Keratinocyte (primary cell): ENCODE results near the gene SEC24A. TPM values are rescaled to one million over a fixed set of nuclear protein-coding genes. Genes with fewer than 3 reads are reported as not detected.

Experiments used
- DNase-seq: peaks from one replicate; pipeline ENCODE4 v3.0.0-alpha.2; 2011; ENCODE audit warnings: low read depth, missing footprints, low spot score
- FAIRE-seq: peaks from 2 replicates; lab custom pipeline; 2011; peaks lifted over from hg19 to GRCh38; lab: Jason Lieb, UNC
- H2AFZ ChIP-seq: 2 replicates; pipeline ENCODE4 v1.6.0; 2012; ENCODE audit warnings: low read length, control low read depth, inconsistent platforms; ENCODE audit not compliant: control insufficient read depth
- H3K27ac ChIP-seq: 2 replicates; pipeline ENCODE4 v1.5.1; 2011; ENCODE audit warnings: low read length; ENCODE audit not compliant: control insufficient read depth, insufficient read depth
- H3K27me3 ChIP-seq: 3 replicates; pipeline ENCODE4 v1.6.0; 2011; ENCODE audit warnings: low read length; ENCODE audit not compliant: control insufficient read depth, insufficient read depth; ENCODE audit errors: extremely low read depth
- H3K36me3 ChIP-seq, 2 experiments: 2 replicates in 1 of 2; 3 replicates in 1 of 2; pipeline ENCODE4 v1.5.1; 2011; ENCODE audit warnings: low read length in 2 of 2, mild to moderate bottlenecking in 1 of 2; ENCODE audit not compliant: control insufficient read depth in 2 of 2, insufficient read depth in 2 of 2; ENCODE audit errors: extremely low read depth in 1 of 2
- H3K4me1 ChIP-seq: 3 replicates; pipeline ENCODE4 v1.5.1; 2011; ENCODE audit warnings: low read length; ENCODE audit not compliant: control insufficient read depth, insufficient read depth; ENCODE audit errors: extremely low read depth
- H3K4me2 ChIP-seq: 3 replicates; pipeline ENCODE4 v1.6.0; 2011; ENCODE audit warnings: low read depth, low read length; ENCODE audit not compliant: control insufficient read depth, insufficient read depth; ENCODE audit errors: extremely low read depth
- H3K4me3 ChIP-seq, 3 experiments: fragments of 200-600 bp in 1 of 3; sonication (generic) in 1 of 3; 2 replicates in 2 of 3; 3 replicates in 1 of 3; pipeline ENCODE4 v1.5.1; 2011 to 2016; ENCODE audit warnings: low read length in 3 of 3, mild to moderate bottlenecking in 3 of 3, control low read depth in 2 of 3, inconsistent platforms in 1 of 3, low read depth in 1 of 3, mixed read lengths in 1 of 3, mixed run types in 1 of 3, moderate library complexity in 1 of 3; ENCODE audit not compliant: control insufficient read depth in 2 of 3, insufficient read depth in 2 of 3; ENCODE audit errors: extremely low read depth in 1 of 3
- H3K79me2 ChIP-seq: 2 replicates; pipeline ENCODE4 v1.6.0; 2012; ENCODE audit warnings: low read length; ENCODE audit not compliant: control insufficient read depth, insufficient read depth
- H3K9ac ChIP-seq: 3 replicates; pipeline ENCODE4 v1.6.0; 2011; ENCODE audit warnings: low read length; ENCODE audit not compliant: control insufficient read depth, insufficient read depth; ENCODE audit errors: extremely low read depth
- H3K9me1 ChIP-seq: 3 replicates; pipeline ENCODE4 v1.6.0; 2011; ENCODE audit warnings: low read length; ENCODE audit not compliant: control insufficient read depth, insufficient read depth; ENCODE audit errors: extremely low read depth
- H3K9me3 ChIP-seq: 2 replicates; pipeline ENCODE4 v1.5.1; 2012; ENCODE audit warnings: low read depth, low read length; ENCODE audit not compliant: control insufficient read depth
- H4K20me1 ChIP-seq: 3 replicates; pipeline ENCODE4 v1.6.0; 2011; ENCODE audit warnings: low read length; ENCODE audit not compliant: control insufficient read depth, insufficient read depth; ENCODE audit errors: extremely low read depth
- CTCF ChIP-seq, 3 experiments: IDR thresholded peaks in 1 of 3; conservative IDR thresholded peaks in 1 of 3; optimal IDR thresholded peaks in 1 of 3; 2 replicates in 2 of 3; 3 replicates in 1 of 3; pipeline versions ENCODE3 to v1.5.1; 2011; ENCODE audit warnings: low read length in 3 of 3, mild to moderate bottlenecking in 3 of 3, moderate library complexity in 2 of 3, control low read depth in 1 of 3, inconsistent platforms in 1 of 3; ENCODE audit not compliant: insufficient read depth in 2 of 3; ENCODE audit errors: extremely low read depth in 1 of 3
- EZH2 ChIP-seq: IDR thresholded peaks from one replicate; pipeline ENCODE4 v1.6.1; 2012; ENCODE audit warnings: inconsistent platforms, mild to moderate bottlenecking, low read length, moderate library complexity
- dilution Hi-C: fragments of 300-500 bp; cut with MboI; formaldehyde crosslinking; loops from one replicate; pipeline ENCODE4 v1.7.0; 2020; ENCODE audit warnings: low sequenced_read_pairs; ENCODE audit not compliant: extremely low pct_ligation_motif_present
- polyA plus RNA-seq, 5 experiments: library from polyadenylated mRNA; depleted of rRNA in 3 of 5; stranded (reverse) in 3 of 5; stranded (forward) in 1 of 5; unstranded in 1 of 5; fragments of >200 nt; gene quantifications; 1 replicate in 1 of 5; 2 replicates in 3 of 5; 3 replicates in 1 of 5; pipeline versions ENCODE4 v1.2.1 to v1.2.3, GENCODE V29; 2011 to 2012; ENCODE audit warnings: missing spikeins in 2 of 5, low read depth in 1 of 5, low replicate concordance in 1 of 5

SEC24A gene
- polyA plus RNA-seq, 1 donor (not counting 4 experiments of a cell fraction or from before 2014, with no cell fraction given), result 18.3 TPM

DNA sequence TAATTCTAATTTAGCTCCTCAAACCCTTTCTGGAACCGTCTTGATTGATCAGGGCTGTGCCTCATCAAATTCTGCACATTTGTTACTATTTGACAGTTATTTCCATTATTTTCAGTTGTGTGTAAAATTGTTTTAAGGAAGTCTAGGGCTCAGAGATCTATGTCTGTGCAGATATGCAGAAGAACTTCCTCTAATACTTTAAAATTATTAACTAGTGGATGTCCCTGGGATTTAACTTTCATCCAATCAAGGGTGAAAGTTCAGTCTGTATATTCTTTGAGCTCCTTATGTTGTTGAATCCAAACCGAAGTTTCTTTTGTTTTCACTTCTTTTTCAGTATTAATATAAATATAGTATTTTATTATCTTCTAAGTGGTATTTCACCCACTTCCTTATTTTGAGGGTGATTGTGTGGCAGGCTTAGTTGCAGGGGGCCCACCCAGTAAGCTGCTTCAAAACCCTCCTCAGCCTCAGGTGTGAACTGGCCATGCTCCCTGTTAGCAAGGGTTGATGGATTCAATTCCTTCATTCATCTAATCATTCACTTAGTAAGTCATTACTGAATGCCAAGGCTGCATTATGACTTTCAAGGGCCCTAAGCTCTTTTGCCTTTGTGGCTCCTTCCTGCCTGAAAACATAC is 87.7 kb downstream of the SEC24A start:
- Histone ChIP-seq H3K4me1 (peaks cover 11% of the 10 kb centered on the region), H3K27me3 (no peaks in the 10 kb centered on the region), H3K79me2 (peaks cover 26% of the 10 kb centered on the region), H3K27ac (no peak overlapping the region), H3K4me2 (no peak overlapping the region), H3K36me3 (peaks cover 0 to 2% of the 10 kb centered on the region in 2 experiments), H3K4me3 (no peak overlapping the region), H3K9me1 (no peaks in the 10 kb centered on the region), H4K20me1 (no peaks in the 10 kb centered on the region), H3K9me3 (no peaks in the 10 kb centered on the region), H3K9ac (no peak overlapping the region), H2AFZ (no peak overlapping the region)
- dilution Hi-C loops, result no loop called here
- FAIRE-seq (no peak), DNase-seq (no peak)
- TF ChIP-seq EZH2, result no peak
- no peak for TF ChIP-seq CTCF (optimal IDR thresholded peaks at IDR 0.05 in 1 of 3, IDR thresholded peaks at IDR 0.05 in 1 of 3, conservative IDR thresholded peaks at IDR 0.05 in 1 of 3; ENCODE audit: extremely low read depth in 1 of 3, insufficient read depth in 2 of 3, low read length in 3 of 3)

DNA sequence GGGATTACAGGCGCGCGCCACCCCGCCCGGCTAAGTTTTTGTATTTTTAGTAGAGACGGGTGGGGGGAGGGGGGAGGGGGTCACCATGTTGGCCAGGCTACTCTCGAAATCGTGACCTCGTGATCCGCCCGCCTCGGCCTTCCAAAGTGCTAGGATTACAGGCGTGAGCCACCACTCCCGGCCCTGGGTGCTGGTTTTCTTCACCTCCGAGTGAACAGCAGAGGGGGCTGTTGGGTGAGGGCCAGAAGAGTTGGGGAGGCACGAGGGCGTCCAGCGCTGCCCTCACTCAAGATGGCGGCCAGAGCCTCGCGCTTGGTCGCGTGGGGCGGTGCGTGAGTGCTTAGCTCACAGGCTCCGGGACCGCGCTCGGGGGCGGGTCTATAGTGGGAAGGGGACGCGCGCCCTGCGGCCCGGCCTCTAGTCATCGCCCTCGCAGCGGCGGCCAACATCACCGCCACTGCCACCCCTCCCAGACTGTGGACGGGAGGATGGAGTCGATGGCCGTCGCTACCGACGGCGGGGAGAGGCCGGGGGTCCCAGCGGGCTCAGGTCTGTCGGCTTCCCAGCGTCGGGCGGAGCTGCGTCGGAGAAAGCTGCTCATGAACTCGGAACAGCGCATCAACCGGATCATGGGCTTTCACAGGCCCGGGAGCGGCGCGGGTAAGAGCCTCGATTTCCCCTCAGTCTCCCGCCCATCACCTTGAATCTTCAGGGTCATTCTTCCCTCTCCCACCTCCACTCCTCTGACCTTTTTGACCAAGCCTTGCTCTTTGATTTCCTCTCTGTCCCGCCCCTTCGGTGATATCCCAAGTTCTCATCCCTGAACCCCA is 89.8 kb downstream of the SEC24A start, which contains the start of gene CAMLG:
TSS of gene CAMLG (plus strand) at position 416 of the 830 bp plus-strand sequence. CDS start at position 489, 73 bp downstream.
- no peaks in the 10 kb centered on the region for H3K9me3 ChIP-seq
- peak within 1 kb of the TSS; percentile 76 to 94 (median 90) for H3K4me3 ChIP-seq
- TF ChIP-seq EZH2, result no peak
- peak; percentile 55 to 71 (median 64) for TF ChIP-seq CTCF (optimal IDR thresholded peaks at IDR 0.05 in 1 of 3, IDR thresholded peaks at IDR 0.05 in 1 of 3, conservative IDR thresholded peaks at IDR 0.05 in 1 of 3; ENCODE audit: extremely low read depth in 1 of 3, insufficient read depth in 2 of 3, low read length in 3 of 3)
- peak within 1 kb of the TSS; percentile 90 for H3K4me2 ChIP-seq
- no peak for FAIRE-seq
- dilution Hi-C loops, result no loop called here
- H3K79me2 ChIP-seq, result peaks cover 29% of the 10 kb centered on the region
- H3K27me3 ChIP-seq, result no peaks in the 10 kb centered on the region
- no peaks in the 10 kb centered on the region for H4K20me1 ChIP-seq
- DNase-seq, result peak; percentile 79
- peak within 1 kb of the TSS; percentile 96 for H3K9ac ChIP-seq
- H3K27ac ChIP-seq, result peak within 1 kb of the TSS; percentile 86
- H3K36me3 ChIP-seq, result peaks cover 2 to 3% of the 10 kb centered on the region in 2 experiments
- H3K9me1 ChIP-seq, result no peaks in the 10 kb centered on the region
- peaks cover 11% of the 10 kb centered on the region for H3K4me1 ChIP-seq
- H2AFZ ChIP-seq, result peak within 1 kb of the TSS; percentile 93
